Measurements from ENCODE around the gene TTC13. TPM values are rescaled to one million over a fixed set of nuclear protein-coding genes. Genes with fewer than 3 reads are reported as not detected.

The TTC13 gene
- total RNA-seq, 3 donors from 2014 or later: 20.5 to 26.6 (median 22.0) TPM

DNA sequence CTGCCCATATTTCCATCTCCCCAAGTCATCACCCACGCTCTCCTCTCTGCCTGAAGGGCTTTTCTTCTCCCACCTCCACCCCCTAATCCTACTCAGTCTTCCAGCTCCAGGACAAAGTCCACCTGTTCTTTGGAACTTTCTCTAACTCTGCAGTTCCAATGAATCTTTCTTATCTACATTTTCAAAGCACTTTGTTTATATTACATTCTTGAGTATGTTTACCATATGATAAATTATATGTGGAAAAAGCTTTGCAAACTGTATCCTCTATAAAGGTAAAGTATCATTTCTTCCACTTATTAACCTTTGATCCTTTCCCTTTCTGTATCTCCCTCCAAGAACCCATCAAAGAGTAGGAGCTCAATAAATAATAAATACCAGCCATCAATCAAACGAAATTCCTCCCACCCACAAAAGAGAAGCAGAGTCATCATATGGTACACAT, 39.7 kb downstream of the TTC13 start:
- intact Hi-C loops (cut with DNase I; ENCODE audit: low total_unique reads): no loop called here
- H3K36me3 ChIP-seq: no peaks in the 10 kb centered on the region
- H3K9me3 ChIP-seq: no peaks in the 10 kb centered on the region
- TF ChIP-seq POLR2A (IDR thresholded peaks at IDR 0.05): no peak
- TF ChIP-seq POLR2AphosphoS5 (IDR thresholded peaks at IDR 0.05): no peak
- TF ChIP-seq, protein P1, sequence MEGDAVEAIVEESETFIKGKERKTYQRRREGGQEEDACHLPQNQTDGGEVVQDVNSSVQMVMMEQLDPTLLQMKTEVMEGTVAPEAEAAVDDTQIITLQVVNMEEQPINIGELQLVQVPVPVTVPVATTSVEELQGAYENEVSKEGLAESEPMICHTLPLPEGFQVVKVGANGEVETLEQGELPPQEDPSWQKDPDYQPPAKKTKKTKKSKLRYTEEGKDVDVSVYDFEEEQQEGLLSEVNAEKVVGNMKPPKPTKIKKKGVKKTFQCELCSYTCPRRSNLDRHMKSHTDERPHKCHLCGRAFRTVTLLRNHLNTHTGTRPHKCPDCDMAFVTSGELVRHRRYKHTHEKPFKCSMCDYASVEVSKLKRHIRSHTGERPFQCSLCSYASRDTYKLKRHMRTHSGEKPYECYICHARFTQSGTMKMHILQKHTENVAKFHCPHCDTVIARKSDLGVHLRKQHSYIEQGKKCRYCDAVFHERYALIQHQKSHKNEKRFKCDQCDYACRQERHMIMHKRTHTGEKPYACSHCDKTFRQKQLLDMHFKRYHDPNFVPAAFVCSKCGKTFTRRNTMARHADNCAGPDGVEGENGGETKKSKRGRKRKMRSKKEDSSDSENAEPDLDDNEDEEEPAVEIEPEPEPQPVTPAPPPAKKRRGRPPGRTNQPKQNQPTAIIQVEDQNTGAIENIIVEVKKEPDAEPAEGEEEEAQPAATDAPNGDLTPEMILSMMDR (IDR thresholded peaks at IDR 0.05): no peak
- H3K27ac ChIP-seq: no peak overlapping the region
- no peak overlapping the region for H3K4me3 ChIP-seq
- no peak for DNase-seq (ENCODE audit: low spot score in 2 of 2)
- H3K4me1 ChIP-seq: no peaks in the 10 kb centered on the region
- no peaks in the 10 kb centered on the region for H3K27me3 ChIP-seq

DNA sequence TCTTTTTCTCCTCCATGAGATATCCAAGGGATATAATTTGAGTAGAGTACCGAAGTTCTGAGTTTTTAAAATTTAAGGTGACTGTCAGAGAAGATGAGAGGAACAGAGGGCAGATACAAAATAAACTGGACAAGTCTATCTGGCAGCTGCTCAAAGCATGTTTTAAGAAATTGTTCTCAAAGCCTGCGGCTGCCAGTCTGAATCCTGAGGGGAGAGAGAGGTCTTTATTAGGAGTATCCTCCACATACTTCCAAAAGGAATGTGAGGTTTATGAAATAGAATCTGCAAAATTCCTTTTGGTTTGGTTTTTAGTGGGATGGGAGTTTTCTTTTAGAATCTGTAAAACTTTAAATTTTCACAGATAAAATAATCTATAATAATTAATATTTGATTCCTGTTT, 41.3 kb downstream of the TTC13 start:
- H3K36me3 ChIP-seq: no peaks in the 10 kb centered on the region
- H3K27me3 ChIP-seq: no peaks in the 10 kb centered on the region
- no peak overlapping the region for H3K4me3 ChIP-seq
- no peaks in the 10 kb centered on the region for H3K4me1 ChIP-seq
- H3K9me3 ChIP-seq: no peaks in the 10 kb centered on the region
- no peak for DNase-seq (ENCODE audit: low spot score in 2 of 2)
- no peak for TF ChIP-seq POLR2AphosphoS5 (IDR thresholded peaks at IDR 0.05)
- no peak for TF ChIP-seq POLR2A (IDR thresholded peaks at IDR 0.05)
- TF ChIP-seq, protein P1 (IDR thresholded peaks at IDR 0.05): no peak
- intact Hi-C loops (cut with DNase I; ENCODE audit: low total_unique reads): no loop called here
- no peak overlapping the region for H3K27ac ChIP-seq

DNA sequence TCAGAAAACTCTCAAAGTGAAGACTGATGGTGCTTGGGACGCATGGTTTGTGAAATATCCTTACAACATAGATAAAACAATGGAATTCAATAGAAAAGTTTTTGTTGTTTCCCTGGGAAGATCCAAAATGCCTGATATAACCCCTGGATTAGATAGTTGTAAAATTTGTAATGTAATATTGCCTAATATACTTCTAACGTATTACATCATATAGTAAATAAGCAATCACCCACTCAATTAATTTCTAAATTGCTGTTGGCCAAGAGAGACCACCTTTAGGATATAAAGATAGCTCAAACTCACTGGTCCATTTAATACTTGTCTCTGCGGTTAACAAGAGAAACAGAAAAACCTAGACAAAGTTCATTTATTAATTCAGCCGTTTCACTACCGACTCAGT, 42.2 kb downstream of the TTC13 start:
- no peak for DNase-seq (ENCODE audit: low spot score in 2 of 2)

DNA sequence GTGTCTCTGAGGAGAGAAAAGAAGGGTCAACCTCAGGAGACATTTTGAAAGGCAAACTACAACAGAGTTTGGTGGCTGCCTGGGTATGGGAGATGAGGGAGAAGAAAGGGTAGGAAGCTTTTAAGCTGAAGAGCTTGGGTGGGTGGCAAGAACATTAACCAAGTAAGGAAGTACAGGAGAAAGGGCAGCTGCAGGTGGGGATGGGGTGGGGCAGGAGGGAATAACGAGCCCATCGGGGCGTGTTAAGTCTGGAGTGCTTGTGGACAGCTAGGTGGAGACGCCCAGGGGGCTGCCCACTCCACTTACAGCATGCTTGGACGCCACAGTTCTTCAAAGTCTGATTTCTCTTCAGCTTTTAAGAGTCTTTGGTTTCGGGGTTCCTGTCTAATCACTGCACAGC, 42.8 kb downstream of the TTC13 start:
- no peaks in the 10 kb centered on the region for H3K27me3 ChIP-seq
- H3K36me3 ChIP-seq: peaks cover 3% of the 10 kb centered on the region
- H3K27ac ChIP-seq: no peak overlapping the region
- H3K4me1 ChIP-seq: no peaks in the 10 kb centered on the region
- TF ChIP-seq, protein P1 (IDR thresholded peaks at IDR 0.05): no peak
- TF ChIP-seq POLR2AphosphoS5 (IDR thresholded peaks at IDR 0.05): no peak
- no peak for TF ChIP-seq POLR2A (IDR thresholded peaks at IDR 0.05)
- intact Hi-C loops (cut with DNase I; ENCODE audit: low total_unique reads): no loop called here
- no peaks in the 10 kb centered on the region for H3K9me3 ChIP-seq
- no peak for DNase-seq (ENCODE audit: low spot score in 2 of 2)
- H3K4me3 ChIP-seq: no peak overlapping the region

More for the DNA sequence above, 42.2 kb downstream of the TTC13 start:
- Histone ChIP-seq H3K27ac (no peak overlapping the region), H3K9me3 (no peaks in the 10 kb centered on the region), H3K27me3 (no peaks in the 10 kb centered on the region), H3K36me3 (no peaks in the 10 kb centered on the region), H3K4me1 (no peaks in the 10 kb centered on the region), H3K4me3 (no peak overlapping the region)
- intact Hi-C loops (cut with DNase I; ENCODE audit: low total_unique reads): no loop called here
- TF ChIP-seq, protein P1 (IDR thresholded peaks at IDR 0.05): no peak
- no peak for TF ChIP-seq POLR2AphosphoS5 (IDR thresholded peaks at IDR 0.05)
- TF ChIP-seq POLR2A (IDR thresholded peaks at IDR 0.05): no peak

DNA sequence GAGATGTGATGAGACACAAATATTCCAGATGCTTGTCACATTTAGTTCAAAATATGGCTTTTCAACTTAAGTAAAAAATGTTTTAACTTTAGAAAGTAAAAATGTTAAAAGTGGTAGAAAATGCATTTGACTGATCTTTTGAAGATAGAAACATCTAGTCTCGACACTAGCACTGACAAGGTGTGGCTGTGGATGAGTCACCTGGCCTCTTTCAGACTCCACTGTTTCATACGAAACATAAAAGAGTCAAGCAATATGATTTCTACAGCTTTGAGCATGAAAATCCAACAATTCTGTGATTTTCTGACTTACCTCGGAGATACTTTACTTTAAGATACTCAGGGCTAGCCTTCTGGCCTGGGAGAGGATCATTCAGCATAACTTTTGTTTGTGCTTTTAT, 47.7 kb downstream of the TTC13 start:
- H3K27me3 ChIP-seq: no peaks in the 10 kb centered on the region
- no peak overlapping the region for H3K4me3 ChIP-seq
- DNase-seq (ENCODE audit: low spot score in 2 of 2): no peak
- TF ChIP-seq POLR2A (IDR thresholded peaks at IDR 0.05): no peak
- TF ChIP-seq, protein P1 (IDR thresholded peaks at IDR 0.05): no peak
- TF ChIP-seq POLR2AphosphoS5 (IDR thresholded peaks at IDR 0.05): no peak
- no peak overlapping the region for H3K27ac ChIP-seq
- intact Hi-C loops (cut with DNase I; ENCODE audit: low total_unique reads): no loop called here
- peaks cover 4% of the 10 kb centered on the region for H3K36me3 ChIP-seq
- H3K9me3 ChIP-seq: no peaks in the 10 kb centered on the region
- no peaks in the 10 kb centered on the region for H3K4me1 ChIP-seq

Data from breast epithelium (tissue), 4 donors.